Mesothelial cell of epicardium (in vitro differentiated cells): ENCODE data around the gene DBF4. TPM values are rescaled to one million over a fixed set of nuclear protein-coding genes. Genes with fewer than 3 reads are reported as not detected.

Experiments
- DNase-seq, 2 experiments: peaks; one replicate each; pipeline ENCODE4 v3.0.0; 2021; ENCODE audit warnings: low spot score in 2 of 2; ENCODE audit not compliant: unreplicated experiment in 2 of 2
- H3K27ac Mint-ChIP-seq: 2 replicates; pipeline ENCODE4 v1.8.0; 2021; ENCODE audit warnings: mixed read lengths
- H3K27me3 Mint-ChIP-seq: 2 replicates; pipeline ENCODE4 v1.8.0; 2021; ENCODE audit warnings: low read depth, mixed read lengths
- H3K36me3 Mint-ChIP-seq: 2 replicates; pipeline ENCODE4 v1.8.0; 2021; ENCODE audit warnings: mixed read lengths
- H3K4me1 Mint-ChIP-seq: 2 replicates; pipeline ENCODE4 v1.8.0; 2021; ENCODE audit warnings: mixed read lengths
- H3K4me3 Mint-ChIP-seq: 2 replicates; pipeline ENCODE4 v1.8.0; 2021; ENCODE audit warnings: mild to moderate bottlenecking, moderate library complexity, mixed read lengths
- H3K9me3 Mint-ChIP-seq: 2 replicates; pipeline ENCODE4 v1.8.0; 2021; ENCODE audit warnings: mixed read lengths
- total RNA-seq: library from RNA; stranded (reverse); gene quantifications from 3 replicates; pipeline ENCODE4 v1.2.1, GENCODE V29; 2021
- TF ChIP-seq, protein P1 (sequence below): fragments of 200-600 bp; sonication (generic); IDR thresholded peaks from one replicate; pipeline ENCODE4 v1.5.0; 2021; ENCODE audit warnings: antibody characterized with exemption; ENCODE audit not compliant: unreplicated experiment

The DBF4 gene
- total RNA-seq, 1 donor from 2014 or later: 21.2 TPM

DNA sequence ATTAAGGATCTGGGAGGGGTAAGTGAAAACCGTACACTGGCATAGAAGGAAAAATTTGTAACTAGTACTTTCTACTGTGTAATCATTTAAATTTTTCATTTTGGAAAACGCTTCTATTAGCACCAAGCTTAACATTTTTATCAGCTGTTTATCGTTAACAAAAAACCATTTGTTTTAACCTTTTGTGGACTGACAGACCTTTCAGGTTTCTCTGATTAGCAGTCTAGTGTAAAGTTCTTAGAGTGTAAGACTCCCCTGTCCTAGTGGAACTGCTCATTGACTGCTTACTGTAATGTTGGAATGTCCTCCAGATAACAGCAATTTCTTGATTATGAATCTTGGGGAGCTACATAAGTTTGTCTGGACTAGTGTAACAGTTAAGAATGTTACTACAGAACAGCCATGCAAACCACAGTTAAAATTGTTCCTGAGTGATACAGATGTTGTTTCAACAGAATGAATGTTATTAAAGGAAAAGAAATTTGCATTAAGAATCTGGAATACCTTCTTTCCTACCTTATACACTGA is 2.0 kb downstream of the DBF4 start:
- H3K9me3 Mint-ChIP-seq: peaks cover 3% of the 10 kb centered on the region
- TF ChIP-seq, protein P1, sequence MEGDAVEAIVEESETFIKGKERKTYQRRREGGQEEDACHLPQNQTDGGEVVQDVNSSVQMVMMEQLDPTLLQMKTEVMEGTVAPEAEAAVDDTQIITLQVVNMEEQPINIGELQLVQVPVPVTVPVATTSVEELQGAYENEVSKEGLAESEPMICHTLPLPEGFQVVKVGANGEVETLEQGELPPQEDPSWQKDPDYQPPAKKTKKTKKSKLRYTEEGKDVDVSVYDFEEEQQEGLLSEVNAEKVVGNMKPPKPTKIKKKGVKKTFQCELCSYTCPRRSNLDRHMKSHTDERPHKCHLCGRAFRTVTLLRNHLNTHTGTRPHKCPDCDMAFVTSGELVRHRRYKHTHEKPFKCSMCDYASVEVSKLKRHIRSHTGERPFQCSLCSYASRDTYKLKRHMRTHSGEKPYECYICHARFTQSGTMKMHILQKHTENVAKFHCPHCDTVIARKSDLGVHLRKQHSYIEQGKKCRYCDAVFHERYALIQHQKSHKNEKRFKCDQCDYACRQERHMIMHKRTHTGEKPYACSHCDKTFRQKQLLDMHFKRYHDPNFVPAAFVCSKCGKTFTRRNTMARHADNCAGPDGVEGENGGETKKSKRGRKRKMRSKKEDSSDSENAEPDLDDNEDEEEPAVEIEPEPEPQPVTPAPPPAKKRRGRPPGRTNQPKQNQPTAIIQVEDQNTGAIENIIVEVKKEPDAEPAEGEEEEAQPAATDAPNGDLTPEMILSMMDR: no peak
- DNase-seq: no peak
- H3K4me1 Mint-ChIP-seq: peaks cover 28% of the 10 kb centered on the region
- H3K4me3 Mint-ChIP-seq: peak overlapping the region; percentile 96
- no peaks in the 10 kb centered on the region for H3K27me3 Mint-ChIP-seq
- peak overlapping the region; percentile 44 for H3K27ac Mint-ChIP-seq
- peaks cover 7% of the 10 kb centered on the region for H3K36me3 Mint-ChIP-seq

DNA sequence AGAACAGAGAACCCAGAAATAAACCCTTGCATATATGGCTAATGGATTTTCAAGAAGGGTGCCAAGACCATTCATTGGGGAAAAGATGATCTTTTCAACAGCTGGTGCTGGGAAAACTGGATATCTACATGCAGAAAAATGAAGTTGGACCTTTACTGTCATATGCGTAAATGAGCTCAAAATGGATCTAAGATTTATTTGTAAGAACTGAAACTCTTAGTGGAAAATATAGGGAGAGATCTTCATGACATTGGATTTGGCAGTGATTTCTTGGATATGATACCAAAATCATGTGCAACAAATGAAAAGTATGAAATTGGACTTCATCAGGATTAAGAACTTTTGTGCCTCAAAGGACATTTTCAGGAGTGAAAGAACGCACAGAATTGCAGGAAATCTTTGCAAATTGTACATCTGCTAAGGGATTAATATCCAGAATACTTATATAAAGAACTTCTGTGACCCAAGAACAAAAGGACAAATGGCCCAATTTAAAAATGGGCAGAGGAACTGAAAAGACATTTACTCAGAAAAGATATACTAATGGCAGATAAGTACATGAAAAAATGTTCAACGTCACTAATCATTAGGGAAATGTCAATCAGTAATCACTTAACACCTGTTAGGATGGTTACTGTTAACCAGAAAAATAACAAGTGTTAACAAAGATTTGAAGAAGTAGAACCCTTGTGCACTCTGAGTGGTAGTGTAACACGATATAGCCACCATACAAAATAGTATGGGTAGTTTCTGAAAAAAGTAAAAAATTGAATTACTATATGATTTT is 6.1 kb downstream of the DBF4 start:
- H3K9me3 Mint-ChIP-seq: no peaks in the 10 kb centered on the region
- no peak for DNase-seq
- no peaks in the 10 kb centered on the region for H3K27me3 Mint-ChIP-seq
- H3K4me1 Mint-ChIP-seq: peaks cover 10% of the 10 kb centered on the region
- H3K27ac Mint-ChIP-seq: no peak overlapping the region
- TF ChIP-seq, protein P1: no peak
- peaks cover 7% of the 10 kb centered on the region for H3K36me3 Mint-ChIP-seq
- no peak overlapping the region for H3K4me3 Mint-ChIP-seq

DNA sequence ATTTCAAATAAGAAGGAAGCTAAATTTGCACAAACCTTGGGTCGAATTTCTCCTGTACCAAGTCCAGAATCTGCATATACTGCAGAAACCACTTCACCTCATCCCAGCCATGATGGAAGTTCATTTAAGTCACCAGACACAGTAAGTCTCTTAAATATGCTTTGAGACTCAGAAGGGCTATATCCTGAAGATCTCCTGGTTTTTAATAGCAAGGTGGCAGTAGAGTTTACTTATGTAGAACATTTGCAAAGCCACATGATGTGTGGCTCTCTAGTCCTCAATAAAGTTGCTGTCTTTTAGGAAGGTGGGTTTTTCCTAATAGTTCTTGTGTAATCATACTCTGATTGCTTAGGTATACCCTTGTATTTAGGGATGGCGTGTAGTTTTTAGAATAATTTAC is 8.7 kb downstream of the DBF4 start:
- Mint-ChIP-seq H3K9me3 (no peaks in the 10 kb centered on the region), H3K27me3 (no peaks in the 10 kb centered on the region), H3K4me1 (no peaks in the 10 kb centered on the region), H3K36me3 (peaks cover 14% of the 10 kb centered on the region), H3K27ac (no peak overlapping the region), H3K4me3 (no peak overlapping the region)
- TF ChIP-seq, protein P1: no peak
- no peak for DNase-seq

DNA sequence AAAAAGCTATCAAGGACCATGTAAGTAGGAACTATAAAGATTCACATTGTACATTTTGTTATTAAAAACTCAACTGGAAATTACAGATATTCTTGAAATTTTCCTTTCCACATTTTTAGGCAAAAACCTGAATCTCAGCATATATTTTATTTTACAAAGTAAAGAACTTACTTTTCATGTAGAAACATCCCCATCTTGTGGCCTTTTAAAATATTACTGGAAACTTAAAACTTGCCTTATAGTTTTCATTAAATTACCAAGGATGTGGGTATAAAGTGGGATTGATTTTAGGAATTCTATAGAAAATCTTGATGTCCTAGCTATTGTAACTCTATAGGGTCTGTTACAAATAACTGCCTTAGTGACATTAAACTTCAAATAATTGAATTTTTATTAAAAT is 10.6 kb downstream of the DBF4 start:
- TF ChIP-seq, protein P1: peak; percentile 66
- Mint-ChIP-seq H3K27ac (no peak overlapping the region), H3K9me3 (no peaks in the 10 kb centered on the region), H3K27me3 (no peaks in the 10 kb centered on the region), H3K36me3 (peaks cover 9% of the 10 kb centered on the region), H3K4me1 (no peaks in the 10 kb centered on the region), H3K4me3 (no peak overlapping the region)
- no peak for DNase-seq

DNA sequence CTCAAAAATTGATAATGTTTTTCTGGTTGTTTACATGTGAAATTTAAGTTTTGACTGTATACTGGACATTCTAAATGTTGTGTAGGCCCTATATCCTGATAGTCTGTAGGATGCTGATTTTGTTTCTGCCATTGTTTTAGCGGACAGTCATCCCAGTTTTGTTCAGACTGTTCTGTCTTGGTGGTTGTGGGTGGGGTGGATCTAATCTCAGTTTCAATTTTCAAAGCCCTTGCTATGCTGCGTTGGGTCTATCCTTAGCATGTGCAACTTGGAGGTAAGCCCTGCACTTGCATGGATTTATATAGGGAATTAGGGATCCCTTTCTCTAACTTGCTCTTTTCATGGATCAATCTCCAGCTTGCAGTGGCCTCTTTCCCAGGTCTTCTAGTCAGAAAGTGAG is 19.1 kb downstream of the DBF4 start:
- DNase-seq: no peak
- H3K4me3 Mint-ChIP-seq: no peak overlapping the region
- peaks cover 38% of the 10 kb centered on the region for H3K36me3 Mint-ChIP-seq
- no peak overlapping the region for H3K27ac Mint-ChIP-seq
- TF ChIP-seq, protein P1: no peak
- H3K4me1 Mint-ChIP-seq: no peaks in the 10 kb centered on the region
- H3K27me3 Mint-ChIP-seq: no peaks in the 10 kb centered on the region
- no peaks in the 10 kb centered on the region for H3K9me3 Mint-ChIP-seq
